AG09319 (cell line): ENCODE results near the gene ELMO1.

Source experiments
- DNase-seq: peaks from one replicate; pipeline ENCODE4 v3.0.0-alpha.2; 2010; ENCODE audit warnings: low read depth; ENCODE audit errors: extremely low read depth
- CTCF ChIP-seq: IDR thresholded peaks from 2 replicates; pipeline ENCODE4 v1.5.1; 2011; ENCODE audit warnings: low read depth, mild to moderate bottlenecking, inconsistent platforms, low read length, moderate library complexity

The ELMO1 gene

GRCh38 chr7:36879021-36879420 lies 569.6 kb downstream of the ELMO1 start:
- TF ChIP-seq CTCF: no peak
- DNase-seq: no peak

- no peak for TF ChIP-seq CTCF
Measured at GRCh38 chr7:36878288-36878687, 570.4 kb downstream of the ELMO1 start.

GRCh38 chr7:36875794-36876193 lies 572.9 kb downstream of the ELMO1 start:
- no peak for DNase-seq
- TF ChIP-seq CTCF: no peak

More at GRCh38 chr7:36878288-36878687, 570.4 kb downstream of the ELMO1 start:
- no peak for DNase-seq

GRCh38 chr7:36874041-36874440 lies 574.6 kb downstream of the ELMO1 start:
- TF ChIP-seq CTCF: no peak
- no peak for DNase-seq

- TF ChIP-seq CTCF: no peak
- no peak for DNase-seq
Measured at GRCh38 chr7:36871863-36872262, 576.8 kb downstream of the ELMO1 start.

- no peak for DNase-seq
- TF ChIP-seq CTCF: no peak
Measured at GRCh38 chr7:36871355-36871738, 577.3 kb downstream of the ELMO1 start.

- DNase-seq: no peak
- TF ChIP-seq CTCF: no peak
Measured at GRCh38 chr7:36870625-36871354, 577.9 kb downstream of the ELMO1 start.
